Measurements from ENCODE around the gene WWC2.

DNA sequence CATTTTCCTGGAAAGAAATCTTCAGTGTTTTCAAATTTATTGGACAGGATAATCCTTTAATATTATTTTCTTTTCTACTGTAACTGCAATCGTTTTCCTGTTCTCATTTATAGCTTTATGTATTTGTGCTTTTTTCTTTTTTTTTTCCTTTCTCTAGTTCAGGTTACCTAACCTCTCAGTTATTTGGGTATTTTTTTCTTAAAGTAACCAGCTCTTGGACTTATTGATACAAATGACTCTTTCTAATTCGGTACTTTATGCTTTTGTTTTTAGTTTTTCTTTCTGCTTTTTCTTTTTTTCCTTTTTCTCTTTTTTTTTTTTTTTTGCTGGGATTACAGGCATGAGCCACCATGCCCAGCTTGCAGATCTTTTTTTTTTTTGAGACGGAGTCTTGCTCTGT is 25.2 kb downstream of the WWC2 start:
- TF ChIP-seq, protein P1, sequence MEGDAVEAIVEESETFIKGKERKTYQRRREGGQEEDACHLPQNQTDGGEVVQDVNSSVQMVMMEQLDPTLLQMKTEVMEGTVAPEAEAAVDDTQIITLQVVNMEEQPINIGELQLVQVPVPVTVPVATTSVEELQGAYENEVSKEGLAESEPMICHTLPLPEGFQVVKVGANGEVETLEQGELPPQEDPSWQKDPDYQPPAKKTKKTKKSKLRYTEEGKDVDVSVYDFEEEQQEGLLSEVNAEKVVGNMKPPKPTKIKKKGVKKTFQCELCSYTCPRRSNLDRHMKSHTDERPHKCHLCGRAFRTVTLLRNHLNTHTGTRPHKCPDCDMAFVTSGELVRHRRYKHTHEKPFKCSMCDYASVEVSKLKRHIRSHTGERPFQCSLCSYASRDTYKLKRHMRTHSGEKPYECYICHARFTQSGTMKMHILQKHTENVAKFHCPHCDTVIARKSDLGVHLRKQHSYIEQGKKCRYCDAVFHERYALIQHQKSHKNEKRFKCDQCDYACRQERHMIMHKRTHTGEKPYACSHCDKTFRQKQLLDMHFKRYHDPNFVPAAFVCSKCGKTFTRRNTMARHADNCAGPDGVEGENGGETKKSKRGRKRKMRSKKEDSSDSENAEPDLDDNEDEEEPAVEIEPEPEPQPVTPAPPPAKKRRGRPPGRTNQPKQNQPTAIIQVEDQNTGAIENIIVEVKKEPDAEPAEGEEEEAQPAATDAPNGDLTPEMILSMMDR (IDR thresholded peaks at IDR 0.05 in 4 of 5, conservative IDR thresholded peaks at IDR 0.05 in 1 of 5): no peak
- no peak for TF ChIP-seq POLR2A (IDR thresholded peaks at IDR 0.05)

Data from gastrocnemius medialis (tissue), 4 donors.